A673 (cell line): Measurements from ENCODE around the gene HEMGN. TPM values are rescaled to one million over a fixed set of nuclear protein-coding genes. Genes with fewer than 3 reads are reported as not detected.
"Not testable (repeated sequence)": the region's sequence is repeated elsewhere in the genome, so short reads cannot be mapped to it uniquely, and the experiment has no call there.

ENCODE experiments used
- BruUV-seq: library from RNA; stranded (reverse); fragments of 400-500 nt; replicated peaks from 2 replicates; lab custom pipeline; 2021; lab: Mats Ljungman, UMichigan
- CTCF ChIA-PET: fragments of 300-600 bp; sonication (Branson Sonifier 250); formaldehyde crosslinking; loops from one replicate; lab custom pipeline; 2022; ENCODE audit warnings: antibody characterized with exemption; lab: Charles Lee
- POLR2A ChIA-PET: fragments of 300-600 bp; sonication (Branson Sonifier 250); formaldehyde crosslinking; loops from one replicate; lab custom pipeline; 2022; ENCODE audit warnings: antibody characterized with exemption; ENCODE audit not compliant: low non-redundant PET; lab: Charles Lee
- DNase-seq: peaks from one replicate; pipeline ENCODE4 v3.0.0-alpha.2; 2015; ENCODE audit warnings: low spot score
- H3K27ac ChIP-seq: fragments of 200-600 bp; sonication (generic); 2 replicates; pipeline ENCODE4 v1.5.1; 2016; ENCODE audit warnings: mixed run types, low read depth, mild to moderate bottlenecking, mixed read lengths, antibody characterized with exemption, low read length; ENCODE audit not compliant: poor library complexity, severe bottlenecking
- H3K27me3 ChIP-seq: fragments of 200-600 bp; sonication (generic); replicated peaks from 2 replicates; pipeline ENCODE4 v1.6.1; 2017; ENCODE audit warnings: mixed run types, low read depth, mild to moderate bottlenecking, mixed read lengths, antibody characterized with exemption, low read length; ENCODE audit not compliant: insufficient read depth, poor library complexity
- H3K36me3 ChIP-seq: fragments of 200-600 bp; sonication (generic); 2 replicates; pipeline ENCODE4 v1.6.1; 2016; ENCODE audit warnings: mixed run types, mild to moderate bottlenecking, mixed read lengths, antibody characterized with exemption, low read length; ENCODE audit not compliant: insufficient read depth, poor library complexity, severe bottlenecking
- H3K4me1 ChIP-seq: fragments of 200-600 bp; sonication (generic); 2 replicates; pipeline ENCODE4 v1.6.1; 2017; ENCODE audit warnings: mixed run types, mild to moderate bottlenecking, mixed read lengths, antibody characterized with exemption, low read length; ENCODE audit not compliant: insufficient read depth, poor library complexity, severe bottlenecking
- H3K4me3 ChIP-seq: fragments of 200-600 bp; sonication (generic); 2 replicates; pipeline ENCODE4 v1.5.1; 2016; ENCODE audit warnings: low read depth, mixed run types, mild to moderate bottlenecking, mixed read lengths, low read length; ENCODE audit not compliant: poor library complexity, severe bottlenecking
- H3K9me3 ChIP-seq: fragments of 200-600 bp; sonication (generic); 2 replicates; pipeline ENCODE4 v1.6.1; 2016; ENCODE audit warnings: mixed run types, low read depth, mild to moderate bottlenecking, mixed read lengths, antibody characterized with exemption, low read length; ENCODE audit not compliant: poor library complexity, severe bottlenecking
- CTCF ChIP-seq: fragments of 300-800, 200-600 bp; sonication (generic); conservative IDR thresholded peaks from 2 replicates; pipeline ENCODE4 v1.5.1; 2017; ENCODE audit warnings: low read depth, mild to moderate bottlenecking, antibody characterized with exemption, low read length, moderate library complexity, mixed read lengths
- EZH2 ChIP-seq: fragments of 200-600 bp; sonication (generic); IDR thresholded peaks from 2 replicates; pipeline ENCODE4 v1.6.1; 2017; ENCODE audit warnings: borderline replicate concordance, low read depth, mild to moderate bottlenecking, mixed read lengths, antibody characterized with exemption, low read length; ENCODE audit not compliant: poor library complexity, severe bottlenecking
- intact Hi-C: fragments of 100-400 bp; cut with micrococcal nuclease; formaldehyde crosslinking; loops from one replicate; pipeline ENCODE4 v1.10.0; 2022; ENCODE audit not compliant: unreplicated experiment
- total RNA-seq: library from RNA; stranded (reverse); gene quantifications from 2 replicates; pipeline ENCODE4 v1.2.3, GENCODE V29; 2021

The HEMGN gene
- total RNA-seq, 1 experiment from 2014 or later: not detected

GRCh38 chr9:97979788-97980478 lies 42.0 kb upstream of the HEMGN start:
- ChIA-PET CTCF (no interaction called here), POLR2A (interaction anchor here (0.6 kb wide), 1 partner anchor 89 kb away, joined by 9 read pairs; no protein-coding TSS in a partner anchor)
- H3K4me1 ChIP-seq: peaks cover 19% of the 10 kb centered on the region
- H3K36me3 ChIP-seq: no peaks in the 10 kb centered on the region
- intact Hi-C loops: no loop called here
- TF ChIP-seq CTCF (no peak), EZH2 (no peak)
- no peak for DNase-seq
- no peak overlapping the region for H3K4me3 ChIP-seq
- no peaks in the 10 kb centered on the region for H3K9me3 ChIP-seq
- H3K27me3 ChIP-seq: no peaks in the 10 kb centered on the region
- no peak overlapping the region for H3K27ac ChIP-seq
- BruUV-seq: no TSS peak

GRCh38 chr9:97978371-97979130 lies 40.6 kb upstream of the HEMGN start:
- CTCF ChIA-PET: no interaction called here

GRCh38 chr9:97976633-97977032 lies 38.7 kb upstream of the HEMGN start:
- H3K4me3 ChIP-seq, DNase-seq, CTCF ChIA-PET, intact Hi-C loops, H3K27me3 ChIP-seq, H3K27ac ChIP-seq, POLR2A ChIA-PET, H3K36me3 ChIP-seq, H3K9me3 ChIP-seq, BruUV-seq, H3K4me1 ChIP-seq: not testable (repeated sequence)

More at GRCh38 chr9:97978371-97979130, 40.6 kb upstream of the HEMGN start:
- intact Hi-C loops: no loop called here
- POLR2A ChIA-PET: no interaction called here
- BruUV-seq: no TSS peak
- Histone ChIP-seq H3K4me1 (peaks cover 19% of the 10 kb centered on the region), H3K4me3 (no peak overlapping the region), H3K27ac (no peak overlapping the region), H3K36me3 (no peaks in the 10 kb centered on the region), H3K27me3 (no peaks in the 10 kb centered on the region), H3K9me3 (no peaks in the 10 kb centered on the region)
- TF ChIP-seq CTCF: no peak
- TF ChIP-seq EZH2: no peak
- no peak for DNase-seq
